Endothelial cell of umbilical vein (primary cell): Measurements from ENCODE around the gene C2orf81. TPM values are rescaled to one million over a fixed set of nuclear protein-coding genes. Genes with fewer than 3 reads are reported as not detected.

ENCODE experiments used
- BruUV-seq: library from RNA; stranded (reverse); fragments of 400-500 nt; replicated peaks from 2 replicates; lab custom pipeline; 2021; lab: Mats Ljungman, UMichigan
- CTCF ChIA-PET: fragments of 300-600, 350-600 bp; sonication (Branson Sonifier 250); formaldehyde crosslinking; loops from one replicate; lab custom pipeline; 2021; ENCODE audit warnings: antibody characterized with exemption, inconsistent platforms; lab: Charles Lee
- POLR2A ChIA-PET: fragments of 300-600, 350-600 bp; sonication (Branson Sonifier 250); formaldehyde crosslinking; loops from one replicate; lab custom pipeline; 2021; ENCODE audit warnings: antibody characterized with exemption, inconsistent platforms; lab: Charles Lee
- DNase-seq: peaks from one replicate; pipeline ENCODE4 v3.0.0-alpha.2; 2011; ENCODE audit warnings: low read depth, low spot score
- FAIRE-seq: peaks from 2 replicates; lab custom pipeline; 2011; peaks lifted over from hg19 to GRCh38; lab: Jason Lieb, UNC
- H2AFZ ChIP-seq: 2 replicates; pipeline ENCODE4 v1.6.0; 2012; ENCODE audit warnings: low read depth, low read length, control low read depth, inconsistent platforms
- H3K27ac ChIP-seq: 2 replicates; pipeline ENCODE4 v1.5.1; 2011; ENCODE audit warnings: low read depth, mild to moderate bottlenecking, control low read depth, low read length, moderate library complexity; ENCODE audit not compliant: insufficient read depth
- H3K27me3 ChIP-seq, 2 experiments: 2 replicates each; pipeline versions ENCODE4 v1.6.0 to v1.6.1; 2011; ENCODE audit warnings: low read length in 2 of 2, mixed read lengths in 1 of 2; ENCODE audit not compliant: control insufficient read depth in 2 of 2, insufficient read depth in 2 of 2
- H3K36me3 ChIP-seq, 2 experiments: 2 replicates in 1 of 2; 3 replicates in 1 of 2; pipeline ENCODE4 v1.5.1; 2011; ENCODE audit warnings: low read length in 2 of 2, mild to moderate bottlenecking in 1 of 2, moderate library complexity in 1 of 2; ENCODE audit not compliant: control insufficient read depth in 2 of 2, insufficient read depth in 2 of 2; ENCODE audit errors: extremely low read depth in 1 of 2
- H3K4me1 ChIP-seq: 3 replicates; pipeline ENCODE4 v1.5.1; 2011; ENCODE audit warnings: mild to moderate bottlenecking, low read length; ENCODE audit not compliant: control insufficient read depth, insufficient read depth; ENCODE audit errors: extremely low read depth
- H3K4me2 ChIP-seq: 2 replicates; pipeline ENCODE4 v1.6.1; 2011; ENCODE audit warnings: low read length, control low read depth, mixed read lengths; ENCODE audit not compliant: insufficient read depth
- H3K4me3 ChIP-seq, 3 experiments: fragments of 200-600 bp in 1 of 3; sonication (generic), shearing (Covaris generic) in 1 of 3; replicated peaks in 1 of 3; 2 replicates each; pipeline ENCODE4 v1.5.1; 2011 to 2016; ENCODE audit warnings: control low read depth in 3 of 3, low read length in 3 of 3, mild to moderate bottlenecking in 2 of 3, inconsistent platforms in 1 of 3, low read depth in 1 of 3, moderate library complexity in 1 of 3; ENCODE audit not compliant: insufficient read depth in 1 of 3
- H3K79me2 ChIP-seq: 2 replicates; pipeline ENCODE4 v1.6.0; 2012; ENCODE audit warnings: low read length, inconsistent platforms; ENCODE audit not compliant: control insufficient read depth, insufficient read depth
- H3K9ac ChIP-seq: replicated peaks from 2 replicates; pipeline ENCODE3; 2011; ENCODE audit warnings: low read length, control low read depth; ENCODE audit not compliant: insufficient read depth; ENCODE audit errors: extremely low read depth
- H3K9me1 ChIP-seq: replicated peaks from 3 replicates; pipeline ENCODE4 v1.6.0; 2011; ENCODE audit warnings: mild to moderate bottlenecking, low read length; ENCODE audit not compliant: control insufficient read depth, insufficient read depth; ENCODE audit errors: extremely low read depth
- H3K9me3 ChIP-seq: replicated peaks from 2 replicates; pipeline ENCODE4 v1.5.1; 2012; ENCODE audit warnings: low read length, inconsistent platforms; ENCODE audit not compliant: control insufficient read depth, insufficient read depth
- H4K20me1 ChIP-seq: replicated peaks from 2 replicates; pipeline ENCODE3; 2011; ENCODE audit warnings: mild to moderate bottlenecking, low read length; ENCODE audit not compliant: control insufficient read depth, insufficient read depth; ENCODE audit errors: extremely low read depth
- FOS ChIP-seq: IDR thresholded peaks from 2 replicates; pipeline ENCODE4 v1.6.1; 2011; ENCODE audit warnings: mild to moderate bottlenecking, low read length, moderate library complexity, borderline replicate concordance; ENCODE audit not compliant: insufficient read depth
- GATA2 ChIP-seq: IDR thresholded peaks from 2 replicates; pipeline ENCODE4 v1.7.0; 2011; ENCODE audit warnings: low read depth, mild to moderate bottlenecking, moderate library complexity, mixed read lengths, low read length; ENCODE audit not compliant: insufficient read length, insufficient read depth
- JUN ChIP-seq: IDR thresholded peaks from 2 replicates; pipeline ENCODE4 v1.6.1; 2011; ENCODE audit warnings: borderline replicate concordance, low read depth; ENCODE audit not compliant: insufficient read length, insufficient read depth
- MAX ChIP-seq: IDR thresholded peaks from 2 replicates; pipeline ENCODE4 v1.6.1; 2011; ENCODE audit not compliant: insufficient read depth, insufficient read length
- MYC ChIP-seq: IDR thresholded peaks from one replicate; pipeline ENCODE4 v1.6.1; 2011; ENCODE audit warnings: mild to moderate bottlenecking, low read depth, low read length
- POLR2A ChIP-seq: IDR thresholded peaks from 2 replicates; pipeline ENCODE4 v1.6.1; 2012; ENCODE audit warnings: low read depth, mild to moderate bottlenecking, control low read depth, low read length
- POLR2AphosphoS5 ChIP-seq: IDR thresholded peaks from 2 replicates; pipeline ENCODE4 v1.6.1; 2012; ENCODE audit warnings: low read depth, mild to moderate bottlenecking, control low read depth, low read length, moderate library complexity; ENCODE audit not compliant: insufficient read depth
- dilution Hi-C: fragments of 300-500 bp; cut with MboI; formaldehyde crosslinking; loops from one replicate; pipeline ENCODE4 v1.15.0; 2019; ENCODE audit warnings: low sequenced_read_pairs; ENCODE audit not compliant: extremely low pct_ligation_motif_present
- intact Hi-C: fragments of 100-400 bp; cut with micrococcal nuclease; formaldehyde crosslinking; loops from one replicate; pipeline ENCODE4 v1.10.0; 2022
- polyA plus RNA-seq, 4 experiments: library from polyadenylated mRNA; depleted of rRNA in 3 of 4; stranded (reverse) in 3 of 4; unstranded in 1 of 4; fragments of >200 nt; gene quantifications; 2 replicates each; pipeline versions ENCODE4 v1.2.1 to v1.2.3, GENCODE V29; 2011 to 2012; ENCODE audit warnings: missing spikeins in 1 of 4
- total RNA-seq: library from RNA; stranded (reverse); gene quantifications from 2 replicates; pipeline ENCODE4 v1.2.3, GENCODE V29; 2021

The C2orf81 gene
- total and polyA plus RNA-seq, 2 donors (not counting 3 experiments of a cell fraction or from before 2014, with no cell fraction given): 0.17 to 0.71 TPM

GRCh38 chr2:74462786-74463105, 41.3 kb upstream of the C2orf81 start:
- no peak overlapping the region for H3K4me2 ChIP-seq
- BruUV-seq: no TSS peak
- no peaks in the 10 kb centered on the region for H3K27me3 ChIP-seq
- no peak overlapping the region for H3K4me3 ChIP-seq
- no peaks in the 10 kb centered on the region for H3K9me3 ChIP-seq
- peaks cover 15% of the 10 kb centered on the region for H3K4me1 ChIP-seq
- DNase-seq: no peak
- no peak overlapping the region for H3K27ac ChIP-seq
- POLR2A ChIA-PET: no interaction called here
- dilution Hi-C loops (no loop called here), intact Hi-C loops (no loop called here)
- no peak for FAIRE-seq
- H3K9ac ChIP-seq: no peak overlapping the region
- H3K36me3 ChIP-seq: peaks cover 0 to 12% of the 10 kb centered on the region in 2 experiments
- peaks cover 17% of the 10 kb centered on the region for H3K79me2 ChIP-seq
- no peaks in the 10 kb centered on the region for H3K9me1 ChIP-seq
- no peaks in the 10 kb centered on the region for H4K20me1 ChIP-seq
- CTCF ChIA-PET: no interaction called here
- TF ChIP-seq GATA2: no peak
- no peak for TF ChIP-seq JUN
- no peak for TF ChIP-seq MYC
- TF ChIP-seq POLR2AphosphoS5: no peak
- TF ChIP-seq FOS: no peak
- no peak for TF ChIP-seq MAX
- TF ChIP-seq POLR2A: no peak
- no peak overlapping the region for H2AFZ ChIP-seq

- dilution Hi-C loops (no loop called here), intact Hi-C loops (no loop called here)
- Histone ChIP-seq H3K27me3 (no peaks in the 10 kb centered on the region), H3K4me3 (no peak overlapping the region), H4K20me1 (no peaks in the 10 kb centered on the region), H3K9me3 (no peaks in the 10 kb centered on the region), H3K27ac (no peak overlapping the region), H2AFZ (no peak overlapping the region), H3K9me1 (no peaks in the 10 kb centered on the region), H3K4me2 (no peak overlapping the region), H3K79me2 (peaks cover 17% of the 10 kb centered on the region), H3K36me3 (peaks cover 0 to 12% of the 10 kb centered on the region in 2 experiments), H3K9ac (no peak overlapping the region), H3K4me1 (peaks cover 15% of the 10 kb centered on the region)
- DNase-seq (no peak), FAIRE-seq (no peak)
- POLR2A ChIA-PET: no interaction called here
- BruUV-seq: no TSS peak
- TF ChIP-seq POLR2A: no peak
- CTCF ChIA-PET: interaction anchor here (0.6 to 1.5 kb wide), 5 partner anchors 12 to 125 kb away, joined by 4 to 8 read pairs (median 4); no protein-coding TSS in a partner anchor
Measured at GRCh38 chr2:74462054-74462785, 40.8 kb upstream of the C2orf81 start.
